ENCODE data around the gene SLC38A1.

DNA sequence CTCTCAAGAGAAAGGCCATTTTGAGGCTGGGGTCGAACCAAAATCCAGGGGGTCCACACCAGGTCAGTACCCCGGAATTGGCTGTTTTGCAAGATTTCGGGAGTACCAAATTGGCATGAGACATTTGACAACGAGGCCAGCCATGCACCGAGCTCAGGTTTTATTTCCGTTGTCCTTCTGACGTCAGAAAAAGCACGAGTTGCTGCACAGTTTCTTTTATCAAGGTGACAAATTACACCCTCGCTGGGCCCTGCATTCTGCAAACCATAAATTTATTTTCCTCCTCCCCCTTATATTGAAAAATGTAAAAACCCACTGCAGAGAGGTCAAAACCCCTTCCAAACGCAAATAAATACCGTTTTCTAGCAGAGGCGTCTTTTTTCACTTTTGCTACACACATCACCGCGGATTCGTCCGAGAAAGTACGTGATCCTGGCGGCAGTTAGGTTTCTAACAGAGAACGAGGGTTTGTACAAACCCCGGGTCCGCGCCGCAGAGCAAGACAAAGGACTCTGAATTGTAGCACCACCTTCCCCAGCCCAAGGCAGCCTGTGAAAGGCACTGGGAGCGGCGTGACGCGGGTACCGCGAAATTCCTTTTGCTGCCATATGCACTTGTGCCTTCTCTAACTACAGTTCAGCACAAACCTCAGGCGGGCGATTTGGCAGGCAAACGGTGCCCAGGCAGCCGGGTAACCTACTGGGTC lies 1.8 kb downstream of the SLC38A1 start:
- TF ChIP-seq, protein P1, sequence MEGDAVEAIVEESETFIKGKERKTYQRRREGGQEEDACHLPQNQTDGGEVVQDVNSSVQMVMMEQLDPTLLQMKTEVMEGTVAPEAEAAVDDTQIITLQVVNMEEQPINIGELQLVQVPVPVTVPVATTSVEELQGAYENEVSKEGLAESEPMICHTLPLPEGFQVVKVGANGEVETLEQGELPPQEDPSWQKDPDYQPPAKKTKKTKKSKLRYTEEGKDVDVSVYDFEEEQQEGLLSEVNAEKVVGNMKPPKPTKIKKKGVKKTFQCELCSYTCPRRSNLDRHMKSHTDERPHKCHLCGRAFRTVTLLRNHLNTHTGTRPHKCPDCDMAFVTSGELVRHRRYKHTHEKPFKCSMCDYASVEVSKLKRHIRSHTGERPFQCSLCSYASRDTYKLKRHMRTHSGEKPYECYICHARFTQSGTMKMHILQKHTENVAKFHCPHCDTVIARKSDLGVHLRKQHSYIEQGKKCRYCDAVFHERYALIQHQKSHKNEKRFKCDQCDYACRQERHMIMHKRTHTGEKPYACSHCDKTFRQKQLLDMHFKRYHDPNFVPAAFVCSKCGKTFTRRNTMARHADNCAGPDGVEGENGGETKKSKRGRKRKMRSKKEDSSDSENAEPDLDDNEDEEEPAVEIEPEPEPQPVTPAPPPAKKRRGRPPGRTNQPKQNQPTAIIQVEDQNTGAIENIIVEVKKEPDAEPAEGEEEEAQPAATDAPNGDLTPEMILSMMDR (IDR thresholded peaks at IDR 0.05; ENCODE audit: low read depth, low read length): no peak
- TF ChIP-seq MYC (IDR thresholded peaks at IDR 0.05; ENCODE audit: low read depth, low read length): no peak; the same call in 1 of the 2 replicates
- TF ChIP-seq POLR2A (IDR thresholded peaks at IDR 0.05; ENCODE audit: extremely low read depth, insufficient read length): no peak

Measured in NB4 (cell line).